Posterior vena cava (tissue), 2 donors: ENCODE results near the gene MYO1H. TPM values are rescaled to one million over a fixed set of nuclear protein-coding genes. Genes with fewer than 3 reads are reported as not detected.
"Not testable (repeated sequence)": the region's sequence is repeated elsewhere in the genome, so short reads cannot be mapped to it uniquely, and the experiment has no call there.

Source experiments
- DNase-seq: peaks from one replicate; pipeline ENCODE4 v3.0.0-alpha.2; 2020; ENCODE audit warnings: low spot score
- intact Hi-C, 2 donors: fragments of 100-400 bp; cut with DNase I; formaldehyde crosslinking; loops; one replicate each; pipeline versions ENCODE4 v1.14.1 to v1.14.2; 2022 to 2023
- long read RNA-seq, 2 donors: library from polyadenylated mRNA; unstranded; transcript quantifications; one replicate each; pipeline ENCODE4 v2.0.0, GENCODE V29; 2020 to 2021
- total RNA-seq, 2 donors: library from RNA; stranded (reverse); fragmentation: NEBNext Ultra II Directional; extraction: Animal tissue kit (Norgen Biotek cat#: 25700); gene quantifications; one replicate each; pipeline ENCODE4 v1.2.1, GENCODE V29; 2021
- donor health status: DM: yes; HTN: yes; CAD: no.
- donor health status: DM: yes; HTN: yes; CAD: no.

Gene MYO1H
- not detected for total RNA-seq
- long read RNA-seq, donor 1, result 0 reads
- long read RNA-seq, donor 2, partial matches to known transcripts, result 0 of 3 reads
- long read RNA-seq, donor 2, other reads (novel, unspliced or antisense), result 3 of 3 reads

GRCh38 chr12:109347589-109347988 lies at the start of gene MYO1H:
TSS of gene MYO1H (plus strand) at chr12:109347900. CDS start at chr12:109347961, 61 bp downstream.
- intact Hi-C loops, result no loop called here
- no peak for DNase-seq

DNA sequence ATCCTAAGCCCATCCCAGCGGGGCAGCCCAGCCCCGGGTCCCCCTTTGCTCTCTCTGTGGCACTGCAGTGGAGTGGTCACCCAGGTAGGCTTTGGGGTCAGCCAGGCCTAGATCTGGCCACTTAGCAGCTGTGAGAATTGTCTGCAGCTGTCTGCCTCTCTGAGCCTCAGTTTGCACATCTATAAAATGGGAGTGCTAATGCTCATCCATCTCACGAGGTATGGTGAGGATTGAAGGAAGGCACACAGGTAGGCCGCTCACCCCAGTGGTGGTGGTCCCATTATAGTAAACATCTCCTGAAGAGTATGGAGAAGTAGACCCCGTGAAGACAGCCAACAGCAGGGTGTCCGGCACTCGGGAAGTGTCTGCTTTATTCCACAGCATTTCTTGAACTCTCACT lies 47.9 kb upstream of the MYO1H start:
- no peak for DNase-seq
- intact Hi-C loops, result no loop called here

GRCh38 chr12:109301643-109302168 lies 46.0 kb upstream of the MYO1H start:
- peak; percentile 42 for DNase-seq
- intact Hi-C loops, result no loop called here

DNA sequence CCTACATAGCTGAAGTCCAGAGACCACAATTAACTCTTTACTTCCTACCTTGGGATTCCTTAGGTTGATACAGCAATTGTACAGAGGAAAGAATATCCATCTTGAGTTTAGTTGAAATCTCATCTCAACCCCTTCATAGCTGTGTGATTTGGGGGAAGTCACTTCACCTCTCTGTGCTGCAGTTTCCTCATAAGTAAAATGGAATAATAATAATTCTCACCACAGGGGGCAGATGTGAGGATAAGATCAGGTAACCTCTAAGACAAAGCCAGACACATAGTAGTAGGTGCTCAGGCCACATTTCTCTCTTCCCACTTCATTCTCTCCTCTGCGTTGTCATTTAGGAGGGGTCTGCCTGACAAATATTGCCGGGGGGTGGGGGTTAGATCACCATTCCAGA lies 45.3 kb upstream of the MYO1H start:
- intact Hi-C loops, result no loop called here

GRCh38 chr12:109302770-109303169 lies 44.9 kb upstream of the MYO1H start:
- DNase-seq, result no peak
- intact Hi-C loops, result no loop called here

More for the DNA sequence above, 45.3 kb upstream of the MYO1H start:
- DNase-seq, result no peak

GRCh38 chr12:109304485-109304884 lies 43.2 kb upstream of the MYO1H start:
- intact Hi-C loops, result no loop called here
- DNase-seq, result no peak

DNA sequence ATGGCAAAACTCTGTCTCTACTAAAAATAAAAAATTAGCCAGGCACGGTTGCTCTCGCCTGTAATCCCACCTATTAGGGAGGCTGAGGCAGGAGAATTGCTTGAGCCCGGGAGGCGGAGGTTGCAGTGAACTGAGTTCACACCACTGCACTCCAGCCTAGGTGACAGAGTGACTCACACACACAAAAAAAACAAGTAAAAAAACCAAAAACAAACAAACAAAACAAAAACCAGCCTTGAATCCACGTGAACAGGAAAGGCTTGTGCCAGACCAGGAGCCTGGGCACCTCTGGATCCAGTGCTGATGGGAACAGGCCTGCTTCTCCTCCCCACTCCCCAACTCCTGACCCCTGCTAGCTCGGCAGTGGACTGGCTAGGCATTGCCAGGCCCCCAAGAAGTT lies 42.2 kb upstream of the MYO1H start:
- no peak for DNase-seq
- intact Hi-C loops, result no loop called here

DNA sequence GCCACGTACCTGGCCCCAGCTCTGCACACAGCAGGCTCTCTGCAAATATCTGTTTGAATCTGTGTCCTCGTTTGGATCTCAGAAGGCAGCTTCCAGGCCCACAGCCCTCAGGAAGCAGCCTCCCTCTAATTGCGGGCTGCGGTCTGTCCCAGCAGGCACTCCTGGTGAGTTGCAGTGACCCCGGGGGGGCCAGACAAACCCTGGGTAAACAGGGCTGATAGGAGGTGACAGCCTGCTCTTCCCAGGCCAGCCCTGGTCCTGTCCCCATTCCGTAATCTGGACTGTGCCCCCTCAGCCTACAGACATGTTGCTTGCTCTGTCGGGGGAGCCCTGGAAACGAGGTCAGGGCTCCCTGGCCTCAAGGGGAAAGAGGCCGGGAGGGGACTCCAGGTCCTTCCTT lies 40.6 kb upstream of the MYO1H start:
- DNase-seq, result no peak
- intact Hi-C loops, result no loop called here

- intact Hi-C loops, result no loop called here
- DNase-seq, result no peak
Observed at GRCh38 chr12:109308534-109309380, 38.9 kb upstream of the MYO1H start, which contains the start of gene FOXN4. TSS of gene FOXN4 (minus strand) at chr12:109309284. CDS start at chr12:109308321, 963 bp downstream.

GRCh38 chr12:109309381-109310246 lies 38.1 kb upstream of the MYO1H start:
- intact Hi-C loops, result no loop called here
- no peak for DNase-seq

- intact Hi-C loops, result no loop called here
Observed at GRCh38 chr12:109310247-109311125, 37.2 kb upstream of the MYO1H start.

GRCh38 chr12:109321294-109321693 lies 26.4 kb upstream of the MYO1H start:
- DNase-seq, intact Hi-C loops: not testable (repeated sequence)

More at GRCh38 chr12:109310247-109311125, 37.2 kb upstream of the MYO1H start:
- DNase-seq, result no peak

GRCh38 chr12:109329003-109329402 lies 18.7 kb upstream of the MYO1H start:
- intact Hi-C loops, result no loop called here
- no peak for DNase-seq

GRCh38 chr12:109329686-109330085 lies 18.0 kb upstream of the MYO1H start:
- intact Hi-C loops, result no loop called here
- DNase-seq, result no peak

GRCh38 chr12:109330282-109331230 lies 17.1 kb upstream of the MYO1H start:
- intact Hi-C loops, result no loop called here
- no peak for DNase-seq

- intact Hi-C loops, result no loop called here
- DNase-seq, result no peak
Observed at GRCh38 chr12:109331301-109331952, 16.3 kb upstream of the MYO1H start.

DNA sequence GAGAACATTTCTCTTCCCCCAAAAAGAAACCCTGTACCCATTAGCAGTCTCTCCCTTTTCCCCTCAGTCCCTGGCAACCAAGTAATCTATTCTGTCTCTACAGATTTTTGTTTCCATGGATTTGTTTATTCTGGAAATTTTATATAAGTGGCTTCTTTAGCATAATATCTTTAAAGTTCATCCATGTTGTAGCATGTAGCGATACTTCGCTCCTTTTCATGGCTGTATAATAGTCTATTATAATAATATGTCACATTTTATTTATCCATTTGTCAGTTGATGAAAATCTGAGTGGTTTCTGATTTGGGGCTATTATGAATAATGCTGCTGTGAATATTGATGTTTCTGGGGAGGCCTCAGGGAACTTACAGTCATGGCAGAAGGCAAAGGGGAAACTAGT lies 12.8 kb upstream of the MYO1H start:
- intact Hi-C loops, result no loop called here
- no peak for DNase-seq
